GM21423 (cell line): ENCODE measurements around the gene KRTAP6-3.

Source experiments
- ATAC-seq: cut with Tn5 transposase; IDR thresholded peaks from one replicate; pipeline ENCODE4 v1.9.1; 2021; ENCODE audit warnings: mild to moderate bottlenecking, moderate library complexity; ENCODE audit not compliant: unreplicated experiment

KRTAP6-3 gene, protein sequence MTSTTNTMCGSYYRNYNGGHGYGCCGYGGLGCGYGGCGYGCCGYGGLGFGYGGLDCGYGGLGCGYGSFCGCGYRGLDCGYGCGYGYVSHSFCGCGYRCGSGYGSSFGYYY

DNA sequence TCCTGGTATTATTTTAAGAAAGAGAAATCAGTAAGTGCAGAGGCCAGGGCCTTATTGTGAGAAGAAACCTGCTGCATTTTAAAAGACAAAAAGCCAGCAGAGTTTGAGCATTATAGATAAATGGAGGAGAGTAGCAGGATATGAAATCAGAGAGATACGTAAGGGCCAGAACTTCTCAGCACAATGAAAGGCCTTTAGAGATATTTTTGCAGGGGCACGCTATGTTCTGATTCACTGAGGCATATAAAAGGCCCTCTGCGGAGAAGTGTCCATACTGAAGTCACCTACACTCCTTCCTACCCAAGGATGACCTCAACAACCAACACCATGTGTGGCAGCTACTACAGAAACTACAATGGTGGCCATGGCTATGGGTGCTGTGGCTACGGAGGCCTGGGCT lies at the start of gene KRTAP6-3:
KRTAP6-3 (plus strand) TSS at position 301 of the 400 bp plus-strand sequence; CDS start at position 307, 6 bp downstream.
- no peak for ATAC-seq

DNA sequence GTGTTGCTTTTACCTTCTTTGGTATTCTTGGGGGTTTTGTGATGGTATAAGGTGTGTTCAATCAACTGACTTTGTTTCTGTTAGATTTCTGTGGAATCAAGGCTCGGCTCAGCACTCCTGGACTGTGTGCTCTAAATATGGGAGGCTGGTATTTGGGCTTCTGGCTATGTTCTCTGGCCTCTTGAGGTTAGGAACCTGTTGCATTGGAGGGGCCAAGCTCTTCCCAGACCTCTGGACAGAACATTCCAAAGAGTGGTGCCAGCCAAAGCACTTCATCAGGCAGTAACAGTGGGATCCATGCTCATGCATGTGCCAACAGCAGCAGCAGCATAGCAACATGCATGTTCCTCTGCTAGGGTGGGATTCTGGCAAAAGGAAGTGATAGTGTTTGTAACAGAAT lies 39.5 kb upstream of the KRTAP6-3 start:
- no peak for ATAC-seq

DNA sequence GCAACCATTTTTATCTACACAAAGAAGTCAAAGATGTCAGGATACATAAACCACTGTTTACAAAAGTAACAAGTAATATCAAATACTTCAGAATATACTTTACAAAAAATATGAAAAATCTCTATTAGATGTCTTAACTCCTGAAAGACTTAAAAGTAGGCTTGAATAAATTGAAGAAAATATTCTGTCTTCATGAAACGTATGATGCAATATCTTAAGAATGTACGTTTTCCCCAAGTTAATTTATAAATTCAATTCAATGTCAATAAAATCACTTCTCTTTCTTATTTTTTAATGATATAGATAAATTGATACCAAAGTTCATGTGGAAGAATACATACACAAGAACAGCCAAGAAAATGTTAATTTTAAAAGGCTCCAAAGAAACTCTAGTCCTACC lies 37.1 kb upstream of the KRTAP6-3 start:
- ATAC-seq: no peak

DNA sequence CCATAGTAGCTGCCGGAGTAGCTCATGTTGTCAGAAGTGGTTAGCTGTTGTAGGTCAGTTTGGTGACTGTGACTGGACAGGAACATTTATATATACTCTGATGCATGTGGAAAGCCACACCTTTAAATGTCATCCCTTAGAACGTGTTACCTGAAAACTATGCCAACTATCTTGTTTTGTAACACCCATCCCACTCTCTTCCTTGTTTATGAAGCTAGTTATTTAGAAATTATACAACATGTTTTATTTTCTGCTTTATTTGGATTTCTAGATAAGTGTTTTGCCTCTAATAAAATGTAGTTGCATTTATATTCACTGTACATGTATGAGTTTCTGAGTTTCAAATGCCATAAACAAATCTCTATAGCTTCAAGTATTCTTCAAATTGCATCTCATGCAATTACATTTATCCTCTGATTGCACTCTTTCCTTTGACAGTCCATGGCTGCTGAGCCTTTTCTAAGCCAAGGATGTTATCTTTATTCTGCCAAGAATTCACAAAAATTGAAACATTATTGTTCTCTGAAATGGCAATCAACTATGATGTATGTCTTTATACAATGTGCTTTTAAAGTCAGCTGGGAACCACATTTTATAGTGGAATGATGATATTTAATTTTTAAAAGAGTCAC lies 30.9 kb upstream of the KRTAP6-3 start, which contains the start of gene KRTAP19-7:
KRTAP19-7 (minus strand) TSS at position 51 of the 632 bp plus-strand sequence; CDS start at position 26, 25 bp downstream.
- no peak for ATAC-seq

DNA sequence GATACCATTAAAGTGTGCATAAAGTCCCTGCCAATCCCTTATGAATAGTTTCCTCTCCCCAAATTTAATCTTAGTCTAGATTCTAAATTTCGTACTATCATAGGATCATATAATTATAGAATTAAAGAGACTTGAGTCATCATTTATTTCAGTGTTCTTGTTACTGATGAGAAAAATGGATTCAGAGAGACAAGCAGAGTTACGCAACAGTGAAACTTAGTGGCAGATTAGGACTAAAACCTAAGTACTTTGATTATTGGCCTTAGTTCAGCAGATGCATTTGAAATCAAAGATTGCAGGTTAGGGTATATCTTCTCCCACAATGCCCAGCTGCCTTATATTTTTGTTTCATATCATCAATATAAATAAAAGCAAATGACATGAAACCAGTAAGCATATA lies 30.3 kb upstream of the KRTAP6-3 start:
- no peak for ATAC-seq

DNA sequence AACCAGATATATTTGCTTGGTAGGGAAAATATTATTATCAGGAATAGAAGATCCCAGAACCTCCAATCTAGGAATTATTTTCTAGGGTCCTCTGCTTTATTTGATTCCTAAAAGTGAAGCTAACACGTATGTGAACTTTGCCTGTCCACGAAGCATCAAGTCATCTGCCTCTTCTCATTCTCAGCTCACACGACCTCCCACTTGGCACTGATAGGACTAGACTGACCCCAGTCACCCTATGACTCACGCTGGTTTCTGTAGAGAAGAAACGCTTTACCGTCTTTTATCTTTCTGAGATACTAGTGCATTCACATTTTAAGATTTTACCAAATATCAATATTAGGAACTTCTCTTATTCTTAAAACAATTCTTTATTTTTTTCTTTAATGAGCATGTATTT lies 29.2 kb upstream of the KRTAP6-3 start:
- no peak for ATAC-seq

DNA sequence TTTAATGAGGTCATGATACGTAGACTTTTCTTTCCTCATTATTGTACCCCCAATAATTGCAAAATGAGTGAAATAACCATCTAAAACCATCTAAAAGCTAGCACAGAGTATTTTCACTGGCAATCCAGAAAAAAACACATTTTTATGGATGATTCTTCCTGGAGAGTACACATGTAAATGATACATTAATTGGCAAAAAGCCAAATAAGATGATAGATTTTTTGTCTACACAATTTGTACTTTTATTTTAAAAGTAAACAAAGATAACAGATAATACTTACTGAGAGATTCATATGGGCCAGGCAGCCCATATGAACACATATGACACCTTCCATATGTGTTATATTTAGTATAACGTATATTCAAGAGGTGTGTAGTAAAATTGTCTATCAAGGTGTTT lies 28.6 kb upstream of the KRTAP6-3 start:
- ATAC-seq: no peak

DNA sequence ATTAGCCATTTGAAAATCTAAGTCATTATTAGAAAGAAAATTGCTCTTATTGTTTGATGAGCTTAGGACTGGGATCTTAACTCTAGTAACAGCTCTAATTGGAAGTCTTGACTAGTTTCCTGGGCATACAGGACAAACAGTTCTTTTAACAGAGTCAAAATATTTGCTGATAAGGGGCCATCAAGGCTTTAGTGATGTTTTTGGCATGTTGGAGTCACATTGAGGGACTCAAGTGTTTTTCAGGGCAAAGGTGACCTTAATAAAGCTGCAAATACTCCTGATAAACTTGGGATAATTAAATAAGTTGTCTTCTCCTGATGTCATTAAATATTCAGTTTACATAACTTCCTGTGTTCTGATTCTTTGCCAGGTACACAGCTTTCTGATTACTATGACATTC lies 24.6 kb upstream of the KRTAP6-3 start:
- no peak for ATAC-seq

DNA sequence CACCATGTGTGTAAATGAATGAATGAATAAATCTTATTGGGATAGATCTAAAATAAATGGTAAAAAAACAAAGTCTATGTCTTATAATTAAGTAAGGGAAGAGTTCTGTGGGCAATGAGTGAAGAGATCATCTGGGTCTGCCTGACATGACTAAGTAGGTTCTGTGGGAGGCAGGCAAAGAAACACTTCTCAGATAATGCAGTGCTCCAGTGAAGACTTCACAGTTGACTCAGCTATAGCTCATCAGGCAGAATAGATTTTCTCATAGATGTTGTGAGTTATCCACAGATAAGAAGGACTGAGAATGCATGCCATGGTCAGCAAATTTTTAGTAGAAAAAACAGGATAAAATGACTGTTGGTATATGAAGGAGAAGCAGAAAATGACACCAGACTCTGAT lies 14.5 kb upstream of the KRTAP6-3 start:
- ATAC-seq: no peak

DNA sequence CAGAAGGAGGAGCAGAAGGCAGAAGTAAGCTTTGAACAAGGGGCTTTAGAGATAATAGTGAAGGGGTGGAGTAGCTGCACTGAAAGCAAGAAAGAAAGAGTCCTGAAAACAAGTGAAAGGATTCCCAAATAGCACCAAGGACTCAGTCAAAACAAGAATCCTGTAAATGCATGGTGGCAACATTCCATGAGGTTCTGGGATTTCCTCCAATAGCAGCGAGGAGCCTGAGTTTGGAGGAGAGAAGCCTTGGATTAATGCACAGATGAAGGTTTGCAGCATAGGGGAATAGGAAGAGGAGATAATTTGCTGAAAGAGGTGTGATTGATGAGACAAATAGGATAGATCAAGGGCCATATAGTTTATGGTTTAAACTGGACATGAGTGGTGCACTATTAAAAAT lies 12.9 kb upstream of the KRTAP6-3 start:
- ATAC-seq: no peak

DNA sequence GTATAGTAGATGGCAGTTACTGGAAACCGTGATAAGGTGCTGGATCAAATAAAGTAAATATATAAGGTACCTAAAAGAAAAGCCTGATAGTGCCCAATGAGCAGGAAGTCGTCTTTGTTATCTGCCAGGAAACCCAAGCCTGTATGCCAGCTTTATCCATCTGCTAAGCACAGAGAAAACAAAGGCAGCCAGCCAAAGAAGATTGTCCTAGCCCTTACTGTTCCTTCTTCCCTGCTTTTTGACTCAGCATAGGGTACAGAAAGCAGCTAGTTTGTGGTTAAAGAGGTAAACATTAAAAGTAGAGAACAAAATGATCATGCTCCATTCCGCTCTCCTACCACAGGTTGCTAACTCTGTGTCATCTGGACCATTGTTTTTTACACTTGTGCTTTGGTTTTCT lies 12.1 kb upstream of the KRTAP6-3 start:
- no peak for ATAC-seq

DNA sequence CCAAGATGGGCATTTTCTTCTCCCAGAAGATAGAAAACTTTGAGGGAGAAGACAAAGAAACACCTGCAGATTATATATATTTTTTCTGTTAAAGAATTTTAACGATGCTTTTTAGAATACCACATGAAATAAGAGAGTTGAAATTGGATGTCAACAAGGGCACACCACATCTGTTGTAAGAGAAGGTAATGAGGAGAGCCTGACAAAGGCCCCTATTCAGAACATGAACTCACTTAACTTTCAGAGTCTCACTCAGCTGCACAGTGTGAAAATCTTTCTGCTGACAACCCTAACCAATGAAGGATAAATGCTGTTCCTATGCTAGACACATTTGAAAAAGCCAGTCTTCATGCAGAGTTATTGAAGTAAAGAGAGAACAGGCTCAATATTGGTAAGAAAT lies 9.4 kb upstream of the KRTAP6-3 start:
- ATAC-seq: no peak

DNA sequence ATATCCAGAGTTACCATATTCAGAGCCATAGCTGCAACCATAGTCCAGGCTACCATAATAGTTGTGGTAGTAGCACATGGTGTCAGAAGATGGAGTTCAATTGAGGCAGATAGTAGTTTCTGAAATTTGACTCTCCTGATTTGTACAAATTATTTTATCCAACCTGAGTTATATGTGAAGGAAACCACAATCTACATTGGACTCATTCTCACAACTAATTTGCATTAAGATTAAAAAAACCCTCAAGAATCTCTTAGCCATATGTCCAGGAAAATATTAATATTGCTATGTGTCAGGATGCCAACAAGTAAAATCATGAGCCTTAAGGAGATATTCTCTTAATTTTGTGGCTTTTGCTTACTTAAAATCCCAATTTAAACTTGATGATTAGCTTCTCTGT lies 1.9 kb upstream of the KRTAP6-3 start, which contains the start of gene KRTAP22-2:
KRTAP22-2 (minus strand) TSS at position 101 of the 400 bp plus-strand sequence.
- no peak for ATAC-seq

DNA sequence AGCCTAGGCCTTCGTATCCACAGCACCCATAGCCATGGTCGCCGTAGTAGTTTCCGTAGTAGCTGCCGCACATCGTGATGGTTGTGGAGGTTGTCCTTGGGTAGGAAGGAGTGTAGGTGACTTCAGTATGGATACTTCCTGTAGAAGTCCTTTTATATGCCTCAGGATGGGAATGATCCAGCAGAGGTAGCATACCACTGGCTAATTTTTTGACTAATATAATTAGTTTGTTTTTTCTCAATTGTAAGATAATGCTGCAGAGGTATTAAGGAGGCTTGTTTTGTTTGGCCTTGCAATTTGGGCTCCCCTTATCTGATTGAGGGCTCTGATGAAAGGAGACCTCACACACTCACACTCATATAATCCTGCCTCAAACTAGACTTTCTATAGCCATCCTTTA lies 6.6 kb downstream of the KRTAP6-3 start, which contains the start of gene KRTAP6-2:
KRTAP6-2 (minus strand) TSS at position 101 of the 400 bp plus-strand sequence; CDS start at position 73, 28 bp downstream.
- no peak for ATAC-seq

DNA sequence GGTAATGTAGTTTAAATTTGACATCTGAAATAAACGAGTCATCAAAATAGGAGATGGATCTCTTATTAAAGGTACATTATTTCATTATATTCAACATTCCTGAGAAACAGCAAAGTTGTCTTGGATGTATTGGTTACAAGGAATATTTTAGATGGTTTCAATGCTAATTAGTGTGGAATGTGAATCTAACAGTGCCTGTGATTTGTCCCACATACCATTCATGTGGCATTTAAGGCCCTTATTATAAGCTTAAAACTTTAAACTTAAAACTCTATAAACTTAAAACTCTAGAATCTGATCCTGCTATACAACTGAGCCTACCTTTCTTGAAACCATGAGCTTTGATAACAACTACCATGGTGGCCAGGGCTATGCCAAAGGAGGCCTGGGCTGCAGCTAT lies 8.5 kb downstream of the KRTAP6-3 start, which contains the start of gene KRTAP22-1:
KRTAP22-1 (plus strand) TSS at position 301 of the 400 bp plus-strand sequence.
- no peak for ATAC-seq

DNA sequence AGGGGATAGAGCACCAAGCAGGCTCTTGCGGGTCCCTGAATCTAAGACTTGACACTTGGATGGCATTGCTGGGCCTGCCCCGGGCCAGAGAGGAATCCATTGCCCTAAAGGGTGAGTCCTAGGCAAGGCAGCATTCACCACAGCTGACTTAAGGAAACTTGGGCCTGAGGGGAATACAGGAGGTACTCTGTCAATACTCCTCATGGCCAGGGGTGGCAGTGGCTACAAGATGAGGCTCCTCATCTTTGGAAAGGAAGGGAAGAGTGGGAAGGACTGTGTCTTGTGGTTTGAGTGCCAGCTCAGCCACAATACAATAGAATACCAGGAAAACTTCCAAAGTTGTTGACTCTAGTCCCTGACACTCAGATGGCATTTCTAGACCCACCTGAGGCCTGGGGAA lies 13.7 kb downstream of the KRTAP6-3 start:
- ATAC-seq: no peak

DNA sequence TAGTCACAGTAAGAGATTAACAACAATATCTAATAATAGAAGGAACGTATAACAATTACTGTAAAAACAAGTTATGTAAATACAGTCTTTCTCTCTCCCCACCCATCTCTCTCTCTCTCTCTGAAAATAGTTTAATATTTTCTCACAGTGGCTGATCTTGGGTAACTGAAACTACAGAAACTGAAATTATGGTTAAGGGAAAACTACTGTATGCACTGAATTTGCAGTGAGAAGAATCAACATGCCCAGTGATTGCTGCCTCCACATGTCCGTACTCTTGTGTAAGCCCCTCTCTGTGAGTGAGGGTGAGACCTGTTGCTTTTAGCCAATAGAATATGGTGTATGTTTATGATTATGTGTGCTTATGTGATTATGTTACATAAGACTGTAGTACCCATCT lies 19.9 kb downstream of the KRTAP6-3 start:
- ATAC-seq: no peak

DNA sequence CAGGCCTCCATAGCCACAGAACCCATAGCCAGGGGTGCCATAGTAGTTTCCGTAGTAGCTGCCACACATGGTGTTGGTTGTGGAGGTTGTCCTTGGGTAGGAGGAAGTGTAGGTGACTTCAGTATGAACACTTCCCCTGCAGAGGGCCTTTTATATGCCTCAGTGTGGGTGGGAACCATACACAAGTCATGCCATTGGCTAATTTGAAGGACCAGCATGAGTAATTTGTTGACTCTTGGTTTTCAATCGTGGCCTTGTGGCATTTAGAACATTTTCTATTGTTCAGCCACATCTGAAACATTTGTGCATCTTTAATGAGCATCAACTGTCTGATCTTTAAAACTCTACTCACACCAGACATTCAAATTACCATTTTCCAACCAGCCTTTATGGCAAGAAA lies 21.6 kb downstream of the KRTAP6-3 start, which contains the start of gene KRTAP6-1:
KRTAP6-1 (minus strand) TSS at position 95 of the 400 bp plus-strand sequence; CDS start at position 69, 26 bp downstream.
- no peak for ATAC-seq

DNA sequence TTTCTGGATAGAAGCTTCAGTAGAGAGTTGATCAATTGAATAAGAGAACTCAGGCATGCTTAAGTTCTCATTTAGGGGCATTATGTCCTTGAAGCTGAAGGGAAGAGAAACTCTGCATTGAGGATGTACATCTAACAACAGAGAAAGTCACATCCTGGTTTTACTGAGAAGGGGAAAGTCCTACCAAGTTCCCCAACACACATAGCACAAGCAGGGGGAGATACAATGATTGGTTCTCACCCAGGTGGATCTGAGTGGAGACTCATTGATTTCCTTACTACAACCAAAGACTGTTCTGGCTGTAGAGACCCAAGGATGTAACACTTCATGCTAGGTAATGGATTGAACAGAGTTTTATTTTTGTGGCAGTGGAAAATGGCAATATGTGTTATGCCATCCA lies 23.0 kb downstream of the KRTAP6-3 start:
- no peak for ATAC-seq

DNA sequence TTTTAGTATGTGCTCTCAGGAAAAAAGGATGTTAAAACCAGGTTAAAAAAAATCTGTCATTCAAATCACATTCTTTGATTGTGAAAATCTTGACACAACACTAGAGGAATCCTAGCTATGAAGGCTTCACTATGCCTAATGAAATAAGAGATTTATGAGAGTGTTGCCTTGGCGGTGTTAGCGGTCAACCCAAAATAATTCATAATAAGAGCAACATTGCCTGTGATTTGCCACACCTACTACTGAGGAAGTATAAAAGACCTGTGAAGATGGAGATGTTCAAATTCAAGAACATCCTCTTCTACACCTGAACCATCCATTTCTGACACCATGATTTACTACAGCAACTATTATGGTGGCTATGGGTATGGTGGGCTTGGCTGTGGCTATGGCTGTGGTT lies 23.9 kb downstream of the KRTAP6-3 start, which contains the start of gene KRTAP20-1:
KRTAP20-1 (plus strand) TSS at position 301 of the 400 bp plus-strand sequence; CDS start at position 331, 30 bp downstream.
- no peak for ATAC-seq

DNA sequence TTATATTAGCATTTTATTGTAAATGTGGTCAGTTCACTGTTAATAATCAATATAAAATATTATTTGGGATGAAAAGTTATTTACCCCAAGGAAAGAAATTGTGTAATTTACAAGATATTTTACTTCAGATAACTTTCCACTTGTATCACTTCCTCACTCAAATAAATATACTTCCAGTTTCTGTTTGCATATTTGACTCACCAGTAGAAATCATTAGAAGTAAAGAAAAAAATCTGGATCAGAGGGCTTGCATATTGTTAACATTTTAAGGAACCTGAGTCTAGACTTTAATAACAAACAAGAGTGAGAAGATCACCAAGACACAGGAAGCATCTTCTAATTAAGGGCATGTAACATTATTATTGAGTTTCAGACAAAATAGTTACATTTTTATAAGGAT lies 27.8 kb downstream of the KRTAP6-3 start:
- ATAC-seq: no peak

DNA sequence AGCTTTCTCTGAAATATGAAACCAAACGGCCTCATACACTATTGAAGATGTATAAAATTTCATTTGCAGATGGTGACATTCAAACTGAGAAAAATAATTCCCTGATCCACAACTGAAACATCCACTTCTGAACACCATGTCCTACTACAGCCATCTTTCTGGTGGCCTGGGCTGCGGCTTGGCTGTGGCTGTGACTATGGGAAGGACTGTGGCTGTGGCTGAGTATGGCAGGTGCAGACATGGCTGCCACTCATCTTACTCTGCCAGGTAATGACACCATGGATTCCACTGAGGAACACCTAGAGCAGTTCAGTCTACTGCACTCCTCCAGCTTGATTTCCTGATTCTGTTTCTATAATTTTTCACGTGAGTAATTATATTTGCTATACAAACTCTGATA lies 28.3 kb downstream of the KRTAP6-3 start, which contains the start of gene KRTAP20-4:
KRTAP20-4 (plus strand) TSS at position 106 of the 400 bp plus-strand sequence.
- ATAC-seq: no peak
